ENCODE data around the gene HMGB2.

DNA sequence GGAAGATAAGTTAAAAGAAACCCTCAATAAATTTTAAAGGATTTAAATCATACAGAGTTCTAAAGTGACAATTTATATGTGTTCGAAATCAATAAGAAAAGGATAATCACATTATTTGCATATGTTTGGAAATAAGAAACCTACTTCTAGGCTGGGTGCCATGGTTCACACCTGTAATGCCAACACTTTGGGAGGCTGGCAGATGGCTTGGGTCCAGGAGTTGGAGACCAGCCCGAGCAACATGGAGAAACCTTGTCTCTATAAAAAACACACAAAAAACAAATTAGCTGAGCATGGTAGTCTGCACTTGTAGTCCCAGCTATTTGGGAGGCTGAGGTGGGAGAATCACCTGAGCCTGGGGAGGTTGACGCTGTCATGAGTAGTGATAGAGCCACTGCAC, 28.5 kb upstream of the HMGB2 start:
- no peak for TF ChIP-seq CHD2 (IDR thresholded peaks at IDR 0.05; ENCODE audit: low read length)
- TF ChIP-seq, protein P1, sequence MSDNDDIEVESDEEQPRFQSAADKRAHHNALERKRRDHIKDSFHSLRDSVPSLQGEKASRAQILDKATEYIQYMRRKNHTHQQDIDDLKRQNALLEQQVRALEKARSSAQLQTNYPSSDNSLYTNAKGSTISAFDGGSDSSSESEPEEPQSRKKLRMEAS (IDR thresholded peaks at IDR 0.05): no peak
- no peak for TF ChIP-seq POLR2A (IDR thresholded peaks at IDR 0.05; ENCODE audit: control extremely low read depth in 1 of 2, low read depth in 2 of 2, low read length in 2 of 2)
- TF ChIP-seq ZNF274 (IDR thresholded peaks at IDR 0.05; ENCODE audit: borderline replicate concordance, extremely low read depth, low read length): no peak
